ENCODE results near the gene CCDC7.

The CCDC7 gene

DNA sequence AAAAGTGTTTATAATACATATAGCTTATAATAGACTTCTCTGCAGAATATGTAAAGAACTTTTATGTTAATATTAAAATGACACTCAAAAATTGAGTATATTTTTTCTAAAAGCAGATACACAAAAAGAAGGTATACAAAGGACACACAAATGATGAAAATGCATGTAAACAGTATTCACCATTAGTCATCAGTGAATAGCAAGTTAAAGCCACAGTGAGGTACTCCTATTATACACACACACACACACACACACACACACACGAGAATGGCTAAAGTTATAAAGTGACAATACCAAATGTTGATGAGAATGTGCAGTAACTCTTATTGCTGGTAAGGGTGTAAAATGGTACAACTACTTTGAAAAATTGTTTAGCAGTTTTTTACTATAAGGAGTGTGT is 419.2 kb downstream of the CCDC7 start:
- TF ChIP-seq, protein P1, sequence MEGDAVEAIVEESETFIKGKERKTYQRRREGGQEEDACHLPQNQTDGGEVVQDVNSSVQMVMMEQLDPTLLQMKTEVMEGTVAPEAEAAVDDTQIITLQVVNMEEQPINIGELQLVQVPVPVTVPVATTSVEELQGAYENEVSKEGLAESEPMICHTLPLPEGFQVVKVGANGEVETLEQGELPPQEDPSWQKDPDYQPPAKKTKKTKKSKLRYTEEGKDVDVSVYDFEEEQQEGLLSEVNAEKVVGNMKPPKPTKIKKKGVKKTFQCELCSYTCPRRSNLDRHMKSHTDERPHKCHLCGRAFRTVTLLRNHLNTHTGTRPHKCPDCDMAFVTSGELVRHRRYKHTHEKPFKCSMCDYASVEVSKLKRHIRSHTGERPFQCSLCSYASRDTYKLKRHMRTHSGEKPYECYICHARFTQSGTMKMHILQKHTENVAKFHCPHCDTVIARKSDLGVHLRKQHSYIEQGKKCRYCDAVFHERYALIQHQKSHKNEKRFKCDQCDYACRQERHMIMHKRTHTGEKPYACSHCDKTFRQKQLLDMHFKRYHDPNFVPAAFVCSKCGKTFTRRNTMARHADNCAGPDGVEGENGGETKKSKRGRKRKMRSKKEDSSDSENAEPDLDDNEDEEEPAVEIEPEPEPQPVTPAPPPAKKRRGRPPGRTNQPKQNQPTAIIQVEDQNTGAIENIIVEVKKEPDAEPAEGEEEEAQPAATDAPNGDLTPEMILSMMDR (IDR thresholded peaks at IDR 0.05; ENCODE audit: low read depth, low read length) = no peak
- no peaks in the 10 kb centered on the region for H3K27me3 ChIP-seq
- DNase-seq = no peak
- H3K4me1 ChIP-seq = no peaks in the 10 kb centered on the region
- H3K9me3 ChIP-seq = no peaks in the 10 kb centered on the region
- no peaks in the 10 kb centered on the region for H3K36me3 ChIP-seq
- H3K4me3 ChIP-seq (ENCODE audit: low read depth, low read length) = no peak overlapping the region

DNA sequence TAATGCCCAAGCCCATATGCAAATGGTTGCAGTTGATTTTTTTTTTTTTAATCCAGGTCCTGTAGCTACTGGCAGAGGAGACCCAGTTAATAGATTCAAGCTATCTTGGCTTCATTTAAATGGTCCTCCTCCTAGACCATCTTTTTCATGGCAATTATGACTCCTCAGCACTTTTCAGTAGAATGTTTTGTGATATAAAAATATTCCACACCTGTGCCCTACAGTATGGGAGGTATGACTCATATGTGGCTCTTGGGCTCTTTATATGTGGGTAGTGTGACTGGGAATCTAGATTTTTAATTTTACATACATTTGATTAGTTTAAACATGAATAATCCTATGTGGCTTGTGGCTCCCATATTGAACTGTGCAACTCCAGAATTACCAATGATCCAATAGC is 432.0 kb downstream of the CCDC7 start:
- TF ChIP-seq, protein P1 (IDR thresholded peaks at IDR 0.05; ENCODE audit: low read depth, low read length) = no peak
- no peaks in the 10 kb centered on the region for H3K27me3 ChIP-seq
- no peaks in the 10 kb centered on the region for H3K9me3 ChIP-seq
- H3K36me3 ChIP-seq = no peaks in the 10 kb centered on the region
- DNase-seq = no peak
- H3K4me1 ChIP-seq = no peaks in the 10 kb centered on the region
- no peak overlapping the region for H3K4me3 ChIP-seq (ENCODE audit: low read depth, low read length)

DNA sequence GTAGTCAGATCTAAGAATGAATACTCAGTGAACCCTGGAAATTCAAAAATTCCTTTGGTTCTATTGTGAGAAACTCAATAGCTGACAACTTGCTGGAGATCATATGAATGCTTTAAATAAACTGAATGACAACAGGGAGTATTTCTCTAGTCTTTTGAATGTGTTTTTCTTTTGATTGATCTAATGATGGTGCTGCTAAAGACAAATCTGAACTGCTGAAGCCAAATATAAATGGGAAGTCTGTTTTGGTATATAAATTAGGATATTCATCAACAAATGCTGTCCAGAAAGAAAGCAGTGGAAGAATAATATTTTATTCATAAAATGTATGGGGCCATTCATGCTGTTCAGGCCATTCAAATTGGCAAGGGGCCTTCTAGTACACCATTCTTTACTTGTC is 432.7 kb downstream of the CCDC7 start:
- no peak for DNase-seq
- TF ChIP-seq, protein P1 (IDR thresholded peaks at IDR 0.05; ENCODE audit: low read depth, low read length) = no peak
- Histone ChIP-seq H3K4me1 (no peaks in the 10 kb centered on the region), H3K27me3 (no peaks in the 10 kb centered on the region), H3K4me3 (ENCODE audit: low read depth, low read length) (no peak overlapping the region), H3K9me3 (no peaks in the 10 kb centered on the region), H3K36me3 (no peaks in the 10 kb centered on the region)

DNA sequence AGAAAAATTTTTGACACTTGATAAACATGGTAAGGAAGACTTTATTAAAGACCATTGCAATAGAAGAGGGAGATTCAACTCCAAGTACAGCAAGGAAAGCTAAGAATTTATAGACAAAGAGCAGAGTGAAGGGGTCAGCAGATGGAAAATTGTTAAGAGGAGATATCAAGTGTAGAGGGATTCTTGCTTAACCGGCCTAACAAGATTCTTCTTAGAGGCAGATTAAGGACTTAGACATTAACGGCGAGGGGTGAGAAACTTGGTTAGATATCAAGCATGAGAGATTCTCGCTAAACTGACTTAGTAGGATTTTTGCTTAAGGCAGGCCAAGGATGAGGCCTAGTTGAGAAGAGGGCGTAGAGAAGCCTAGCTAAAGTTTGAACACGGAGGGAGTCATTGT is 436.1 kb downstream of the CCDC7 start:
- Histone ChIP-seq H3K27me3 (no peaks in the 10 kb centered on the region), H3K4me1 (no peaks in the 10 kb centered on the region), H3K36me3 (no peaks in the 10 kb centered on the region), H3K4me3 (ENCODE audit: low read depth, low read length) (no peak overlapping the region), H3K9me3 (no peaks in the 10 kb centered on the region)
- no peak for DNase-seq
- TF ChIP-seq, protein P1 (IDR thresholded peaks at IDR 0.05; ENCODE audit: low read depth, low read length) = no peak

DNA sequence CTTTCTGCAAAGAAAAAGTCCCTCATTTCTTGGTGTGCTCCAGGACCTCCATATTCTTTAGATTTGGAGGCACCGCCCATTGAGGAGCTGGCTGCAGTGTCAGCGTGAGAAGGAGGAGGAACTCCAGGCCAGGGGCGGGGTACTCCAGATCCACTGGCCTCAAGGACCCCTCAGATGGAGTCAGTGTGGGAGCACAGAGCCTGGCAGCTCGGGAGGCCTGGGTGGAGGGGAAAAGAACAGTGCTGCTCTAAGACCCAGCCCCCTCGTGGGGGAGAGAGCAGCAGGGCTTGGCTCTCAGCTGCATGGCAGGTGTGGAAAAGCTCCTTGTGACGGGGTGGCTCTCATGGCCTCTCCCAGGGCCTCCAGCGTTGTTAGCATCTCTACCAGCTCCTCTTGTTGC is 441.5 kb downstream of the CCDC7 start:
- Histone ChIP-seq H3K27me3 (no peaks in the 10 kb centered on the region), H3K4me1 (no peaks in the 10 kb centered on the region), H3K9me3 (no peaks in the 10 kb centered on the region), H3K36me3 (no peaks in the 10 kb centered on the region), H3K4me3 (ENCODE audit: low read depth, low read length) (no peak overlapping the region)
- TF ChIP-seq, protein P1 (IDR thresholded peaks at IDR 0.05; ENCODE audit: low read depth, low read length) = no peak
- no peak for DNase-seq

DNA sequence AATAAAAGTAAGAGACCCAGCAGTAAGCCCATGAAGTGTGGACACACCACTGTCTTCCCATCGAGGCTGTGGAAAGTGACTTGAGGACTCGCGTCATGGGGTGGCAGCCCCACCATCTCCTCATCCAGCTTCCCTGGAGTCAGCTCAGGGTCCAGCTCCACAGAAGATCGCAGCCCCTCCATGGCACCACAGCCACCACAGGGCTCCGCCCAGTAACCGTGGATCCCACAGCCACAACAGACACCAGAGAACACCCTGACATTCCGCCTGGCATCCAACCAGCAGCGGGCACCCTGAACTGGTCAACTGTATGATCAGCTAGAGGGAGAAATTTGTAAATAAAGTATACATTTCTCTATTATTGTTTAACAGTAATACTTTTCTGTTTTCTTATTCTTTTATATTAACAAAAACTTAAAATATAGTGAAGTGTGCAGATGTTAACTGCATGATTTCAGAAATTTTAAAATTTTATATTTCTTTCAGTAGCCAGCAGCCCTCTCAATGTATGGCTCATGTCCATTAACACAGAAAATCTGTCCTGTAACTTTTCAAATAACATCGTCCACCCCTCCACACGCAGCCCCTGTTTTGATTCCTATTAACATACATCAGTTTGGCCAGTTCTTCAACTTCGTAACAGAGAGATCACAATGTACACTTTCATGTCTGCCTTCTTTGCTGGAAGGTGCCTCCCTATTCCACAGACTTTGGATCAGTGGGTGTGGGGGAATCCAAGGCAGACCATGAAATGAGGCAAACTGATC is 442.4 kb downstream of the CCDC7 start:
- no peaks in the 10 kb centered on the region for H3K9me3 ChIP-seq
- TF ChIP-seq, protein P1 (IDR thresholded peaks at IDR 0.05; ENCODE audit: low read depth, low read length) = no peak
- DNase-seq = no peak
- no peak overlapping the region for H3K4me3 ChIP-seq (ENCODE audit: low read depth, low read length)
- no peaks in the 10 kb centered on the region for H3K36me3 ChIP-seq
- no peaks in the 10 kb centered on the region for H3K4me1 ChIP-seq
- H3K27me3 ChIP-seq = no peaks in the 10 kb centered on the region

Measured in BE2C (cell line).